HG02610 (cell line): ENCODE data around the gene FUCA1.
"Not testable (repeated sequence)": the region's sequence is repeated elsewhere in the genome, so short reads cannot be mapped to it uniquely, and the experiment has no call there.

Experiments used
- ATAC-seq: cut with Tn5 transposase; IDR thresholded peaks from one replicate; pipeline ENCODE4 v1.9.1; 2021; ENCODE audit warnings: mild to moderate bottlenecking, moderate library complexity; ENCODE audit not compliant: unreplicated experiment

Gene FUCA1

DNA sequence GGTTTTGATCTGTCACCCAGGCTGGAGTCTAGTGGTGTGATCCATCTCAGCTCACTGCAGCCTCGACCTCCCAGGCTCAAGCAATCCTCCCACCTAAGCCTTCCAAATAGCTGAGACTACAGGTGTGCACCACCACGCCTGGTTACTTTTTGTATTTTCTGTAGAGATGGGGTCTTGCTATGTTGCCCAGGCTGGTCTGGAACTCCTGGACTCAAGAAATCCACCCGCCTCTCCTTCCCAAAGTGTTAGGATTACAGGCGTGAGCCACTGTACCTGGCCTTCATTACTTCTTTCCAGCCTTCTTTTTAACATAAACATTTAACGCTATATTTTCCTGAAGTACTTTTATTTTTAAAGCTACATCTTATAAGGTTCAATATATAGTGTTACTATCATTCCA lies 24.4 kb downstream of the FUCA1 start:
- no peak for ATAC-seq

DNA sequence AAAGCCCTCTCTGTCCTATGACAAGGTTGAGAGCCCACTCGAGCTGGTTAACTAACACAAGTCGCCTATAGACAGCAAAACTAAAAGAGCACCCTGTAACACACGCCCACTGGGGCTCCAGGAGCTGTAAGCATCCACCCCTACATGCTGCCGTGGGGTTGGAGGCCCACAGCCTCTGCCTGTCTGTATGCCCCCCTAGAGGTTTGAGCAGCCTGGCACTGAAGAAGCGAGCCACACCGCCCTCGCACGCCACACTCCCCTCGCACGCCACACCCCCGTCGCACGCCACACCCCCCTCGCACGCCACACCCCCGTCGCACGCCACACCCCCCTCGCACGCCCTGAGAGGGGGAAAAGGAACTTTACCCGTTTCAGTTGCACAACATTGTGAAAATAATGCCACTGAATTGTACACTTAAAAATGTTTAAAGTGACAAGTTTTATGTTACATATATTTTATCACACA lies 29.7 kb downstream of the FUCA1 start:
- peak; percentile 62 for ATAC-seq

DNA sequence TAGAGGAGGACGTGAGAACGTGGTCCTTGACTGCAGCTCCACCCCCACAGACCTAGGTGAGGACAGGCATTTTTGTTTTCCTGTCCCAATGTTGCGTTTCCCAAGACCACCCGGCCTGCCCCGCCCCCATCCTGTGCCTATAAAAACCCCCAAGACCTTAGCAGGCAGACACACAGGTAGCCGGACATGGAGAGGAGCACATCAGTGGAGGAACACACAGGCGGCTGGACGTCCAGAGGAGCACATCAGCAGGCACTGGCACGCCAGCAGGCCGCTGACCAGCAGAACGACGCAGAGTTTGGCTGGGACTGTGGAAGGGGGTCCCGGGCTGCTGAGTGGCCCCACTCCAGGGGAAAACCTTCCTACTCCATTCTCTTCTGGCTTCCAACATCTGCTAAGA lies 30.2 kb downstream of the FUCA1 start:
- ATAC-seq, result no peak

- ATAC-seq, result no peak
These were observed 32.1 kb downstream of the FUCA1 start for GRCh38 chr1:23836037-23836436.

DNA sequence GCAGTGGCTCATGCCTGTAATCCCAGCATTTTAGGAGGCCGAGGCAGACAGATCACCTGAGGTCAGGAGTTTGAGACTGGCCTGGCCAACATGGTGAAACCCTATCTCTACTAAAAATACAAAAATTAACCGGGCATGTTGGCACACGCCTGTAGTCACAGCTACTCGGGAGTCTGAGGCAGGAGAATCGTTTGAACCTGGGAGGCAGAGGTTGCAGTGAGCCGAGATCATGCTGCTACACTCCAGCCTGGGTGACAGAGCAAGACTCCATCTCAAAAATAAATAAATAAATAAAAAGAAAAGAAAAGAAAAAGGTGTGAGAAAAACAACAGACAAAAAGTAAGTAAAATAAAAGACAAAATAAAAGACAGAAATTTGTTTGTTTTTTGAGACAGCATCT lies 33.9 kb downstream of the FUCA1 start:
- not testable (repeated sequence) for ATAC-seq

DNA sequence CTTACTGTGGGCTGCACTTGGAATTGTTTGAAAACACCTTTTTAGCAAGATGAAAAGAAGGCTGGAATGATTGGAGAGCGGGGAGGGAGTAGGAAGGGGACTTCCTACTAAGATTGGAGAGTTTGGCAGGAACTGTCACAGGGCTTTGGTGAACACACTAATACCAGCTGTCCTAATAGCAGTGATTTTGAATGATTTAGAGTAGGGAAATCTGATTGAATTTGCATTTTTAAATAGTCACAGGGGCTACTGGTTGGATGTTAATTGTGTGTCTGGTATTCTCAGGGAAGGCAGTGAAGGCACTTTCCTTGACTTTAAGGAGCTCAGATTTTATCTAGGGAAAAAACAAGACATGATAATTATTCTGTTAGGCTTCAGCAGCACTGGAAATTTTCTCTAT lies 40.4 kb downstream of the FUCA1 start:
- no peak for ATAC-seq

DNA sequence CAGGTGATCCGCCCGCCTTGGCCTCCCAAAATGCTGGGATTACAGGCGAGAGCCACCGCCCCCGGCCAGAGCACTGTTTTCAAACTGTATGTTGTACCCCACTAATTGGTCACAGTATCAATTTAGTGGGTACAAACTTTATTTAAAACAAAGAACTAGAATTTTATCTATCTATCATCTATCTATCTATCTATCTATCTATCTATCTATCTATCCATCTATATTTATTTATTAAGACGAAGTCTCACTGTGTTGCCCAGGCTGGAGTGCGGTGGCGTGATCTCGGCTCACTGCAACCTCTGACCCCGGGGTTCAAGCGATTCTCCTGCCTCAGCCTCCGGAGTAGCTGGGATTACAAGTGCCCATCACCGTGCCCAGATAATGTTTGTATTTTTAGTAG lies 41.5 kb downstream of the FUCA1 start:
- not testable (repeated sequence) for ATAC-seq

DNA sequence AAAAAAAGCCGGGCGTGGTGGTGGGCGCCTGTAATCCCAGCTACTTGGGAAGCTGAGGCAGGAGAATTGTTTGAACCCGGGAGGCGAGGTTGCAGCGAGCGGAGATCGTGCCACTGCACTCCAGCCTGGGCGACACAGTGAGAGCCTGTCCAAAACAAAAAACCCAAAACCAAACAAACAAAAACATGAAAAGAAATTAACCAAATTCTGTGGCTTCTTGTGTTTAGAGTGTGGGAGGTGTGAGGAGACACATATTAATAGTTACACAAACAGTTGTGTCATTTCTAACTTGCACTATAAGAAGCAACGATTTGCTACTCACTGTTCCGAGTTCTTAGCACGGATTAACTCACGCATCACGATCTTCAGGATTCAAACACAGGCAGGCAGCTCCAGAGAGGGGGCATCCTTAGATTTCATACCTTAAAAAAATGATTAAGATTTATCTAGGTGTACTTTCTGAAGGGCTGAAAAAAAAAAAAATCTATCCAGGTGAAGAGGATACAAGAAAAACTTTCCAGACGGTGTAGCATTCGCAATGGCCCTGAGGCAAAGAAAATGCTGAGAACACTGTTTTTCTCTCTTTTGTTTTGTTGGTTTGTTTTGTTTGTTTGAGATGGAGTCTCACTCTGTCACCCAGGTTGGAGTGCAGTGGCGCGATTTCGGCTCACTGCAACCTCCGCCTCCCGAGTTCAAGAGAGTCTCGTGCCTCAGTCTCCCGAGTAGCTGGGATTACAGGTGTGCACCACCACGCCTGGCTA lies 42.1 kb downstream of the FUCA1 start:
- peak; percentile 41 for ATAC-seq

GRCh38 chr1:23825076-23825761 lies 42.9 kb downstream of the FUCA1 start, which contains the start of gene HMGCL:
Gene HMGCL (minus strand): TSS chr1:23825429. CDS start chr1:23825415, 14 bp downstream.
- ATAC-seq, result peak; percentile 82

GRCh38 chr1:23824711-23825075 lies 43.4 kb downstream of the FUCA1 start:
- ATAC-seq, result no peak

GRCh38 chr1:23823767-23824166 lies 44.3 kb downstream of the FUCA1 start:
- ATAC-seq, result no peak

DNA sequence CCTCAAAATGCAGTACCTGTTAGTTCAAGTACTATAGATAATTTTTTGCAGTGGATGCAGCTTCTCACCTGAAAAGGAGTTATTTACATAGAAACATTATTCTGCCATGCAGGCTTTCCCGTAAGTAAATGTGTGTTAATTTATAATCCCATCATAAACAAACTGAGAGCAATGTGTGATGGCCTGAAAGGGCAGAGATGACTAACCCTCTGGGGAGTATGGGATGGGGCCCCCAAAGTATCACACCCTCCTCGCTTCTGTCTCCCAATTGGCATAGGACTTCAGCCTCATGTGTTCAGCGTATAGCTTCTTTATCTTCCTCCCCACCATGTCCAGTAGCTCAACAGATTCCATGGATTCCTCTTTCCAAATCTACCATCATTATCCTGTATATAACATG lies 50.5 kb downstream of the FUCA1 start:
- no peak for ATAC-seq

GRCh38 chr1:23816906-23817305 lies 51.2 kb downstream of the FUCA1 start:
- ATAC-seq, result no peak

DNA sequence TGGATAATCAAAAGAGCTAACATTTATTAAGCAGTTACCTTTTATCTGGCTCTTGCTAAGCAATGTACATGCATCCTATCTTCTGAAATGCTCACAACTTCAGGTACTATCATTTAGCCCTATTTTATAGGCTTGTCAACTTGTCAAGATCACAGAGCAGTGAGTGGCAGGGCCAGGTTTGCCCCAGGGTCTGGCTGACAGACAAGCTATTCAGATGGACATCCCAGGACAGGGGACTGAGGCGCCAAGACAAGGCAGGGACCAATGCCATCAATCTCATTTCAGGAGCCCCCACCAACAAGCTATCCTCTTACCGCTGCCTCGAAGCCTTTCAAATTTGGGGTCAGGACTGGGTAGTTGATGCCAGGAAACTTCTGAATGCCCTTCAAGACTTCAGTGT lies 51.7 kb downstream of the FUCA1 start:
- ATAC-seq, result no peak

DNA sequence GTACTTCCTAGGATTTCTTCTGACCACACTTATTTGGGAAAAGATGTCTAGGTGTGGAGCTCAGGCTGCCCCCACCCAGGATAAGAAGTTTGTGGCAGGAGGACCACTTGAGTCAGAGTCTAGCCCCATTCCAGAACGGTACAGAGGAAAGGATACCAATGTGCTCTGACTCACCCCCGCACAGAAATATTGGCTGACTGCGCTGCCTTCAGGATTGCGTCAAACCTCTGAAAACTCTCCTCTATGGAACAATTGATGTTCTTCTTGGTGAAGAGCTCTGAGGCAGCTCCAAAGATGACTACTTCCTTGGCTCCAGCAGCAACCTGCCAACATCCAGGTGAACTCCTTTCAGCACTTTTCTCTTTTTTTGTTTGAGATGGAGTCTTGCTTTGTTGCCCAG lies 54.1 kb downstream of the FUCA1 start:
- ATAC-seq, result no peak

GRCh38 chr1:23810818-23811540 lies 57.1 kb downstream of the FUCA1 start:
- no peak for ATAC-seq

- peak; percentile 62 for ATAC-seq
These were observed 58.3 kb downstream of the FUCA1 start for GRCh38 chr1:23809751-23810171.

GRCh38 chr1:23807453-23807852 lies 60.6 kb downstream of the FUCA1 start:
- ATAC-seq, result no peak

- no peak for ATAC-seq
These were observed 61.8 kb downstream of the FUCA1 start for GRCh38 chr1:23806280-23806679.

DNA sequence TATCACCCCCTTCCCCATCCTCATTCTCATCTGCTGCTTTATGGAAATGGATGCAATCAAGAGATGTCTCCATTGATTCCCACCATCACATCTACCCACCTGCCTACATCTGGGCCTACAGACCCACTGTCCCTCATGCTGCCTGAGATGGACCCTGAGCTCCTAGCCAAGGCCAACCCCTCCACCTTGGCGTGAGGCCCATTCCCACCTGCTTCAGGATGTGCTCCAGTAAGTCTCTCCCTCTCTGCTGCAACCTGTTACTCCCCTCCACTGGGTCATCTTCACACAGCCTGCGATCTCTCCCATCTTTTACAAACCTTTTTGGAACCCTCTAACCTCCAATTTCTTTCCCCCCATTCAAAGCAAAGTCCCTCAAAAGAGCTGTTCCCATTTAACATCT lies 63.1 kb downstream of the FUCA1 start:
- no peak for ATAC-seq

- ATAC-seq, result no peak
These were observed 63.8 kb downstream of the FUCA1 start for GRCh38 chr1:23804183-23804835.
